Thyroid gland (tissue), 4 donors: ENCODE results near the gene SRD5A2.

ENCODE experiments used
- POLR2A ChIP-seq, 2 donors: fragments of 450-650 bp; IDR thresholded peaks; one replicate each; pipeline ENCODE4 v1.6.1; 2017; ENCODE audit warnings: antibody characterized with exemption in 2 of 2, mild to moderate bottlenecking in 2 of 2, moderate library complexity in 1 of 2
- TF ChIP-seq, protein P1 (sequence below), 6 experiments: fragments of 200-600 bp in 3 of 6; fragments of 450-650 bp in 3 of 6; sonication (generic) in 3 of 6; IDR thresholded peaks; one replicate each; pipeline ENCODE4 v1.5.1; 2016 to 2019; ENCODE audit warnings: antibody characterized with exemption in 6 of 6, mild to moderate bottlenecking in 2 of 6, inconsistent platforms in 1 of 6, moderate library complexity in 1 of 6

DNA sequence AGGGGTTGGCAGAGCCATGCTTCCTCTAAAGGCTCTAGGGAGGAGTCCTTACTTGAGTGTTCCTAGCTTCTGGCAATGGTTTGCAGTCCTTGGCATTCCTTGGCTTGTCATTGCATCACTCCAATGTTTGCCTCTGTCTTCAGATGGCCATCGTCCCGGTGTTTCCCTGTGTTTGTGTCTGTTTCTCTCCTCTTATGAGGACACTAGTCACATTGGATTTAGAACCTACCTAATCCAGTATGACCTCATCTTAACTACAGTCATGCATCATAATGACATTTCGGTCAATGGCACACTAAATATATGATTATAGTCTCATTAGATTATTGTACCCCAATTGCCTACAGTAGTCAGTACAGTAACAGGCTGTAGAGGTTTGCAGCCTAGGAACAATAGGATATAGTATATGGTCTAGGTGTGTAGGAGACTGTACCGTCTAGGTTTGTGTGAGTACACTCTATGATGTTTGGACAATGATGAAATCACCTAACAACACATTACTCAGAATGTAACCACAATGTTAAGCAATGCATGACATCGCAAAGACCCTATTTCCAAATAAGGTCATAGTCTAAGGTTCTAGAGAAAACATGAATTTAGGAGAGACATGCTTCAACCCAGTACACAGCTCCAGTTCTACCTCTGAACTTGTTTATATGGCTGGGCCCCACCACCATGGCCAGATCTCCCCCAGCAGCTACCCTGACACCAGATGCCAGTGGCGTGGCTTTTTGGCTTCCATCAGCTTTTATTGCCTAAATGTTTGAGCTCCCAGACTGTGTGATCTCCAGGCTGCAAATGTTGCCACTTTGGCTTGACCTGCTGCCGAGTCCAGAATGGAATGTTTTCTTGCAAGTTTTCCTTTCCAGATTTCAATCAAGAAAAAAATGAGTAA lies 22.1 kb downstream of the SRD5A2 start:
- TF ChIP-seq, protein P1, sequence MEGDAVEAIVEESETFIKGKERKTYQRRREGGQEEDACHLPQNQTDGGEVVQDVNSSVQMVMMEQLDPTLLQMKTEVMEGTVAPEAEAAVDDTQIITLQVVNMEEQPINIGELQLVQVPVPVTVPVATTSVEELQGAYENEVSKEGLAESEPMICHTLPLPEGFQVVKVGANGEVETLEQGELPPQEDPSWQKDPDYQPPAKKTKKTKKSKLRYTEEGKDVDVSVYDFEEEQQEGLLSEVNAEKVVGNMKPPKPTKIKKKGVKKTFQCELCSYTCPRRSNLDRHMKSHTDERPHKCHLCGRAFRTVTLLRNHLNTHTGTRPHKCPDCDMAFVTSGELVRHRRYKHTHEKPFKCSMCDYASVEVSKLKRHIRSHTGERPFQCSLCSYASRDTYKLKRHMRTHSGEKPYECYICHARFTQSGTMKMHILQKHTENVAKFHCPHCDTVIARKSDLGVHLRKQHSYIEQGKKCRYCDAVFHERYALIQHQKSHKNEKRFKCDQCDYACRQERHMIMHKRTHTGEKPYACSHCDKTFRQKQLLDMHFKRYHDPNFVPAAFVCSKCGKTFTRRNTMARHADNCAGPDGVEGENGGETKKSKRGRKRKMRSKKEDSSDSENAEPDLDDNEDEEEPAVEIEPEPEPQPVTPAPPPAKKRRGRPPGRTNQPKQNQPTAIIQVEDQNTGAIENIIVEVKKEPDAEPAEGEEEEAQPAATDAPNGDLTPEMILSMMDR (IDR thresholded peaks at IDR 0.05): no peak
- TF ChIP-seq POLR2A (IDR thresholded peaks at IDR 0.05): no peak
